B cell (primary cell): ENCODE measurements around the gene RIC3. TPM values are rescaled to one million over a fixed set of nuclear protein-coding genes. Genes with fewer than 3 reads are reported as not detected.

Experiments
- ATAC-seq: fragments of 200-7000 bp; cut with Tn5 transposase; one replicate; pipeline ENCODE4 v1.10.0; 2021; ENCODE audit warnings: low read depth, mild to moderate bottlenecking, moderate number of reproducible peaks, moderate library complexity
- CTCF ChIA-PET: fragments of 350-600 bp; sonication (Branson Sonifier 250); formaldehyde crosslinking; loops from one replicate; lab custom pipeline; 2021; ENCODE audit warnings: antibody characterized with exemption, inconsistent platforms; lab: Charles Lee
- POLR2A ChIA-PET: fragments of 350-600 bp; sonication (Branson Sonifier 250); formaldehyde crosslinking; loops from one replicate; lab custom pipeline; 2021; ENCODE audit warnings: antibody characterized with exemption; lab: Charles Lee
- DNase-seq: peaks from one replicate; pipeline ENCODE4 v3.0.0; 2013
- H2AFZ ChIP-seq: 2 replicates; pipeline ENCODE4 v1.6.1; 2012; ENCODE audit warnings: mild to moderate bottlenecking, low read depth, low read length; ENCODE audit not compliant: insufficient read depth, poor library complexity, severe bottlenecking
- H3K27ac ChIP-seq, 2 donors: 1 replicate in 1 of 2; 2 replicates in 1 of 2; pipeline ENCODE4 v1.5.1; 2012 to 2013; ENCODE audit warnings: low read length in 2 of 2, mild to moderate bottlenecking in 2 of 2, moderate library complexity in 1 of 2
- H3K27me3 ChIP-seq, 4 experiments: fragments of 200-600 bp in 1 of 4; sonication (generic) in 1 of 4; replicated peaks in 1 of 4; 1 replicate in 2 of 4; 2 replicates in 2 of 4; pipeline versions ENCODE4 v1.6.1 to v1.7.0; 2013 to 2016; ENCODE audit warnings: low read length in 3 of 4, mild to moderate bottlenecking in 2 of 4, mixed read lengths in 1 of 4, moderate library complexity in 1 of 4; ENCODE audit not compliant: insufficient read depth in 4 of 4, control insufficient read depth in 3 of 4; ENCODE audit errors: control extremely low read depth in 1 of 4
- H3K36me3 ChIP-seq, 2 experiments: replicated peaks in 1 of 2; 1 replicate in 1 of 2; 2 replicates in 1 of 2; pipeline versions ENCODE4 v1.6.1 to v1.7.1; 2013; ENCODE audit warnings: low read length in 1 of 2; ENCODE audit not compliant: insufficient read depth in 2 of 2, control insufficient read depth in 1 of 2; ENCODE audit errors: control extremely low read depth in 1 of 2, extremely low read depth in 1 of 2
- H3K4me1 ChIP-seq, 2 donors: fragments of 200-600 bp in 1 of 2; sonication (generic) in 1 of 2; 1 replicate in 1 of 2; 2 replicates in 1 of 2; pipeline versions ENCODE4 v1.5.1 to v1.6.1; 2013 to 2017; ENCODE audit warnings: low read length in 2 of 2; ENCODE audit not compliant: control insufficient read depth in 2 of 2, insufficient read depth in 2 of 2
- H3K4me2 ChIP-seq: replicated peaks from 2 replicates; pipeline ENCODE3; 2012; ENCODE audit warnings: mild to moderate bottlenecking, low read depth, low read length; ENCODE audit not compliant: poor library complexity, severe bottlenecking
- H3K4me3 ChIP-seq, 5 experiments: fragments of 200-600 bp in 1 of 5; sonication (generic) in 1 of 5; 1 replicate in 3 of 5; 2 replicates in 2 of 5; pipeline versions ENCODE4 v1.5.1 to v1.7.0; 2011 to 2016; ENCODE audit warnings: low read length in 4 of 5, mild to moderate bottlenecking in 4 of 5, low read depth in 2 of 5, control low read depth in 1 of 5, moderate library complexity in 1 of 5; ENCODE audit not compliant: insufficient read depth in 1 of 5; ENCODE audit errors: control extremely low read depth in 1 of 5, extremely low read depth in 1 of 5
- H3K79me2 ChIP-seq: fragments of 200-600 bp; sonication (generic); one replicate; pipeline ENCODE4 v1.6.0; 2016; ENCODE audit warnings: low read length; ENCODE audit not compliant: control insufficient read depth, insufficient read depth
- H3K9ac ChIP-seq: fragments of 200-600 bp; sonication (generic); 2 replicates; pipeline ENCODE4 v1.6.1; 2017; ENCODE audit warnings: mild to moderate bottlenecking, low read length, moderate library complexity
- H3K9me3 ChIP-seq, 3 donors: one replicate each; pipeline versions ENCODE4 v1.6.1 to v1.7.1; 2013; ENCODE audit warnings: low read length in 2 of 3; ENCODE audit not compliant: control insufficient read depth in 2 of 3, insufficient read depth in 1 of 3; ENCODE audit errors: control extremely low read depth in 1 of 3
- H4K20me1 ChIP-seq: 2 replicates; pipeline ENCODE4 v1.6.0; 2012; ENCODE audit warnings: mild to moderate bottlenecking, low read length; ENCODE audit not compliant: insufficient read depth, control insufficient read depth, poor library complexity, severe bottlenecking
- H3K27ac Mint-ChIP-seq: one replicate; pipeline ENCODE4 v1.8.0; 2021; ENCODE audit warnings: mixed read lengths
- H3K27me3 Mint-ChIP-seq: one replicate; pipeline ENCODE4 v1.8.0; 2021; ENCODE audit warnings: mixed read lengths
- H3K4me1 Mint-ChIP-seq: one replicate; pipeline ENCODE4 v1.8.0; 2021; ENCODE audit warnings: mixed read lengths
- H3K4me3 Mint-ChIP-seq: one replicate; pipeline ENCODE4 v1.8.0; 2021; ENCODE audit warnings: mixed read lengths
- H3K9me3 Mint-ChIP-seq: one replicate; pipeline ENCODE4 v1.8.0; 2022; ENCODE audit warnings: mixed read lengths; ENCODE audit not compliant: insufficient read depth
- CTCF ChIP-seq: fragments of 200-600 bp; IDR thresholded peaks from one replicate; pipeline ENCODE4 v1.8.0; 2022; ENCODE audit warnings: antibody characterized with exemption, mild to moderate bottlenecking
- EZH2 ChIP-seq: IDR thresholded peaks from 2 replicates; pipeline ENCODE4 v1.6.1; 2012; ENCODE audit warnings: borderline replicate concordance, low read depth, mild to moderate bottlenecking, moderate library complexity, low read length; ENCODE audit not compliant: insufficient read depth, poor library complexity, severe bottlenecking
- WGBS: methylation state at CpG from one replicate; pipeline ENCODE4 v1.1.5; 2013; ENCODE audit warnings: missing lambda C conversion rate; ENCODE audit not compliant: insufficient coverage; 5-methylcytosine and 5-hydroxymethylcytosine counted together
- intact Hi-C: fragments of 100-400 bp; cut with micrococcal nuclease; formaldehyde crosslinking; loops from one replicate; pipeline ENCODE4 v1.10.0; 2022
- polyA plus RNA-seq: library from polyadenylated mRNA; depleted of rRNA; stranded (reverse); fragments of >200 nt; gene quantifications from 2 replicates; pipeline ENCODE4 v1.2.3, GENCODE V29; 2012
- total RNA-seq, 2 donors: library from RNA; stranded (reverse); fragments of 120-200 nt in 1 of 2; gene quantifications; 1 replicate in 1 of 2; 2 replicates in 1 of 2; pipeline versions ENCODE4 v1.2.3 to v1.2.4, GENCODE V29; 2013 to 2022

The RIC3 gene
- total and polyA plus RNA-seq, 2 donors (not counting 1 experiment from before 2014, with no cell fraction given), result 62.4 to 74.6 TPM

GRCh38 chr11:8138526-8138925, 30.3 kb downstream of the RIC3 start:
- Mint-ChIP-seq H3K27ac (no peak overlapping the region), H3K4me1 (no peaks in the 10 kb centered on the region), H3K9me3 (no peaks in the 10 kb centered on the region), H3K27me3 (no peaks in the 10 kb centered on the region), H3K4me3 (no peak overlapping the region)
- Histone ChIP-seq H3K4me3 (no peak overlapping the region), H4K20me1 (peaks cover 8% of the 10 kb centered on the region), H3K9me3 (no peaks in the 10 kb centered on the region), H3K79me2 (no peaks in the 10 kb centered on the region), H3K4me1 (no peaks in the 10 kb centered on the region), H2AFZ (no peak overlapping the region), H3K27ac (no peak overlapping the region), H3K36me3 (peaks cover 0 to 24% of the 10 kb centered on the region in 2 experiments), H3K27me3 (no peaks in the 10 kb centered on the region), H3K4me2 (no peak overlapping the region), H3K9ac (no peak overlapping the region)
- CTCF ChIA-PET, result no interaction called here
- intact Hi-C loops, result no loop called here
- no peak for TF ChIP-seq EZH2
- no peak for TF ChIP-seq CTCF
- POLR2A ChIA-PET, result no interaction called here
- ATAC-seq (no peak), DNase-seq (no peak)
- WGBS, result 100% methylated on average over 2 of the region's 2 CpGs

- TF ChIP-seq EZH2, result no peak
- TF ChIP-seq CTCF, result no peak
- Histone ChIP-seq H3K27ac (no peak overlapping the region), H3K4me3 (no peak overlapping the region), H3K9ac (no peak overlapping the region), H3K4me2 (no peak overlapping the region), H3K79me2 (no peaks in the 10 kb centered on the region), H3K27me3 (no peaks in the 10 kb centered on the region), H3K9me3 (no peaks in the 10 kb centered on the region), H3K36me3 (peaks cover 0 to 7% of the 10 kb centered on the region in 2 experiments), H2AFZ (no peak overlapping the region), H3K4me1 (no peaks in the 10 kb centered on the region), H4K20me1 (no peaks in the 10 kb centered on the region)
- WGBS, result no CpG with 5 or more reads among the region's 2 CpGs
- H3K4me1 Mint-ChIP-seq, result no peaks in the 10 kb centered on the region
- intact Hi-C loops, result no loop called here
- ATAC-seq, result no peak
- H3K4me3 Mint-ChIP-seq, result no peak overlapping the region
- no peaks in the 10 kb centered on the region for H3K9me3 Mint-ChIP-seq
- CTCF ChIA-PET, result no interaction called here
- H3K27ac Mint-ChIP-seq, result no peak overlapping the region
- POLR2A ChIA-PET, result no interaction called here
- DNase-seq, result no peak
- no peaks in the 10 kb centered on the region for H3K27me3 Mint-ChIP-seq
Measured at GRCh38 chr11:8127447-8127846, 41.4 kb downstream of the RIC3 start.
